ENCODE data around the gene RCOR2.
"Not testable (repeated sequence)": the region's sequence is repeated elsewhere in the genome, so short reads cannot be mapped to it uniquely, and the experiment has no call there.

Gene RCOR2

GRCh38 chr11:63879598-63880402, 37.2 kb downstream of the RCOR2 start:
- no peak for DNase-seq (ENCODE audit: low spot score)

GRCh38 chr11:63877658-63878241, 39.2 kb downstream of the RCOR2 start:
- DNase-seq (ENCODE audit: low spot score): no peak

GRCh38 chr11:63876616-63877015, 40.3 kb downstream of the RCOR2 start:
- no peak for DNase-seq (ENCODE audit: low spot score)

GRCh38 chr11:63875506-63876065, 41.4 kb downstream of the RCOR2 start:
- DNase-seq (ENCODE audit: low spot score): no peak

GRCh38 chr11:63874511-63874910, 42.5 kb downstream of the RCOR2 start:
- DNase-seq (ENCODE audit: low spot score): no peak

GRCh38 chr11:63873311-63873710, 43.7 kb downstream of the RCOR2 start:
- DNase-seq (ENCODE audit: low spot score): no peak

GRCh38 chr11:63872800-63873197, 44.2 kb downstream of the RCOR2 start:
- no peak for DNase-seq (ENCODE audit: low spot score)

- DNase-seq (ENCODE audit: low spot score): no peak
Observed at GRCh38 chr11:63871962-63872799, 44.8 kb downstream of the RCOR2 start.

- no peak for DNase-seq (ENCODE audit: low spot score)
Observed at GRCh38 chr11:63870351-63871140, 46.4 kb downstream of the RCOR2 start.

GRCh38 chr11:63869683-63870082, 47.3 kb downstream of the RCOR2 start:
- DNase-seq (ENCODE audit: low spot score): no peak

- DNase-seq (ENCODE audit: low spot score): no peak
Observed at GRCh38 chr11:63869171-63869591, 47.8 kb downstream of the RCOR2 start.

- no peak for DNase-seq (ENCODE audit: low spot score)
Observed at GRCh38 chr11:63868399-63869064, 48.4 kb downstream of the RCOR2 start.

GRCh38 chr11:63867511-63867910, 49.5 kb downstream of the RCOR2 start:
- DNase-seq (ENCODE audit: low spot score): no peak

GRCh38 chr11:63866211-63866610, 50.8 kb downstream of the RCOR2 start:
- no peak for DNase-seq (ENCODE audit: low spot score)

- not testable (repeated sequence) for DNase-seq (ENCODE audit: low spot score)
Observed at GRCh38 chr11:63863620-63864019, 53.3 kb downstream of the RCOR2 start.

GRCh38 chr11:63862923-63863322, 54.0 kb downstream of the RCOR2 start:
- DNase-seq (ENCODE audit: low spot score): no peak

Measured in left forelimb (tissue), 1 donor.